ENCODE data around the gene PDK2. TPM values are rescaled to one million over a fixed set of nuclear protein-coding genes. Genes with fewer than 3 reads are reported as not detected.

The PDK2 gene
- total RNA-seq (10 to 100 TPM; 19.9 to 20.9 TPM), total RNA-seq (12.0 to 15.2 reads per million in 2 donors)

DNA sequence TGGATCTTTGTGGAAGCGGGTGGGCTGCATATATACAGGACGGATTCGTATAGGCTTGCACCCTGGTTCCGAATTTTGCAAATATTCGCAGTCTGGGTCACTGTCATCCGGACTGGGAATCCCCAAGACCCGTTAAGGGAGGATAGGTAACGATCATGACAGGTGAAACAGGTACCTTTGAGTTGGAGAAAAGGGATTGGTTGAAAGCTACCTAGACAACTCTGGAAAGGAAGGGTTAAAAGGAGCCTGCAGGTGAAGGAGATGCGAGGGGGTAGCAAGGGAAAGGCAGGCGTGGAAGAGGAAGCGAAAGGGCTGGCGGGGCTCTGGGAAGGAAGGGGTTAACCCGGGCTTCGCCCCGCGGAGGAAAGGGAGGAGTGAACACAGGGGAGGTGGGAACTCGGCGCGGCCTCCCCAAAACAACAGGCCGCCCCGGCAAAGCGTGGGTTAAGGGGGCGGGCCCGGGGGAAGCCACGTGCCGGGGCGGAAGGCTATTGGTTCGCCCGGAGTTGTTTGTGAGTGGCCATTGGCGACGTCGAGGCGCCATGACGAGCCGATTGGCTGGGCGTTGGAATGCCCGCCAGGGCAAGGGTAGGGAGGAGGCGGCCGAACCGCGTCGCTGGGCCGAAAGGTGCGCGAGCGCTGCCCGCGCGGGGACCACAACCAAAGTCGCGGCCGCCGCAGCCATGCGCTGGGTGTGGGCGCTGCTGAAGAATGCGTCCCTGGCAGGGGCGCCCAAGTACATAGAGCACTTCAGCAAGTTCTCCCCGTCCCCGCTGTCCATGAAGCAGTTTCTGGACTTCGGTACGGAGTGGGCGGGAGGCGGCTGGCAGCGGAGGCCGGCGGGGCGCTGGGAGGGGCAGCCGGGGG is at the start of gene PDK2:
PDK2 (plus strand) TSS at position 599 of the 867 bp plus-strand sequence; CDS start at position 684, 85 bp downstream.
- H3K4me3 Mint-ChIP-seq: peak within 1 kb of the TSS; percentile 98

DNA sequence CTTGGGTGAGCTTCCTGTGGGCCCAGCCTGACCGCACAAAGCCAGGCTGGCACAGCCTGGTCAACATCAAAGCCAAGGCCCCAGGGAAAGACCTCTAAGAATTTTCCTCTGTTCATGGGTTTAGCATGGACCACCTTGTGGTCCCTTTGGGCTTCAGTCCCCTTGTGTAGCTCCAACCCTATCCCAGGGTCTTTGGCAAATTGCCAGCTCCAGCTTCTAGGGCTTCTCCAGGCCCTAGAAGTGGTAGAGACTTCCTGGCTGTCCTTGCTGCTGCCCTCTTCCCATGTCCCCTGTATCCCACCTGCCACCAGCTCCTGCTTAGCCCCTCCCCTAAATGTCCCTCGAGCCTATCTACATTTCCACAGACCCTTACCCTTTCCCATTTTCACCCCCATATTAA is 49.0 kb upstream of the PDK2 start:
- H3K4me3 Mint-ChIP-seq: no peak overlapping the region
- no peaks in the 10 kb centered on the region for H3K36me3 Mint-ChIP-seq (ENCODE audit: low read depth)
- ATAC-seq (no peak), DNase-seq (no peak)
- H3K27me3 Mint-ChIP-seq: peaks cover 53% of the 10 kb centered on the region
- H3K9me3 ChIP-seq (ENCODE audit: control insufficient read depth, low read length, poor library complexity, severe bottlenecking): no peaks in the 10 kb centered on the region
- peaks cover 11% of the 10 kb centered on the region for H3K4me1 Mint-ChIP-seq
- H3K27ac Mint-ChIP-seq: no peak overlapping the region

More for the DNA sequence above, at the start of gene PDK2:
- no peaks in the 10 kb centered on the region for H3K9me3 ChIP-seq (ENCODE audit: control insufficient read depth, low read length, poor library complexity, severe bottlenecking)
- DNase-seq (peak; percentile 94 to 95 (median 95)), ATAC-seq (peak; percentile 96)
- Mint-ChIP-seq H3K27me3 (no peaks in the 10 kb centered on the region), H3K27ac (peak within 1 kb of the TSS; percentile 98), H3K36me3 (ENCODE audit: low read depth) (peaks cover 4% of the 10 kb centered on the region), H3K4me1 (peaks cover 35% of the 10 kb centered on the region)

- Mint-ChIP-seq H3K4me1 (peaks cover 15% of the 10 kb centered on the region), H3K27me3 (peaks cover 51% of the 10 kb centered on the region), H3K27ac (no peak overlapping the region), H3K36me3 (ENCODE audit: low read depth) (no peaks in the 10 kb centered on the region), H3K4me3 (no peak overlapping the region)
- DNase-seq (no peak), ATAC-seq (no peak)
- no peaks in the 10 kb centered on the region for H3K9me3 ChIP-seq (ENCODE audit: control insufficient read depth, low read length, poor library complexity, severe bottlenecking)
These were observed 48.5 kb upstream of the PDK2 start for GRCh38 chr17:50046667-50047066.

- DNase-seq: no peak
- no peak for ATAC-seq
- Mint-ChIP-seq H3K4me3 (no peak overlapping the region), H3K27me3 (peaks cover 47% of the 10 kb centered on the region), H3K4me1 (peaks cover 15% of the 10 kb centered on the region), H3K27ac (no peak overlapping the region), H3K36me3 (ENCODE audit: low read depth) (no peaks in the 10 kb centered on the region)
- no peaks in the 10 kb centered on the region for H3K9me3 ChIP-seq (ENCODE audit: control insufficient read depth, low read length, poor library complexity, severe bottlenecking)
These were observed 48.1 kb upstream of the PDK2 start for GRCh38 chr17:50047083-50047482.

DNA sequence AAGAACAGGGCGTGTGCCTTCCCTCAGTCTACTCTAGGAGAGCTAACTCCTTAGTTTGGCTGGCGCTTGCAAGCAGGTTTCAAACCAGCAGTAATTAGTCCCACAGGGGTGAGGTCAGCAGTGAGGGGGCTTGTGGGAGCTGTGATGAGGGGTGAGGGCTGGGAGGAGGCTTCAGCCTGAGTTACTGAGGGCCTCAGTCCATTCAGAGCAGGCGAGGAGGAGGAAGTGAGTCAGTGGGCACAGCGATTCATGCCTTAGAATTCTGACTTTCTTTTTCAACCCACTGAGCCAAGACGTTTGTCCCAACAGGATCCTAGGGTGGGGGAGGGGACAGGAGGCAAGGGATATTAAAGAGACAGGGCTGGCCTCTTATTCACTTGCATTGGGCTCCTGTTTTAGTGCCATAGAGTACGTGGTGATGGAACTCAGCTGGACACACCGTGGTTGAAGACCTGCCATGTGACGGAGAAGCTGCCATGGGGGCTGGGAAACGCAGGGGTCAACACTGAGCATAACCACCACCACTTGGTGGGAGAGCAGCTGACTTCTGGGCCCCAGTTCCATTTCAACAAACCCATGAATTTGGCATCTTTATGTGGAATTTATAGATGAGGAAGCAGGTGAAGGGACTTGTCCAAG is 47.5 kb upstream of the PDK2 start:
- no peak for ATAC-seq
- no peaks in the 10 kb centered on the region for H3K36me3 Mint-ChIP-seq (ENCODE audit: low read depth)
- no peaks in the 10 kb centered on the region for H3K9me3 ChIP-seq (ENCODE audit: control insufficient read depth, low read length, poor library complexity, severe bottlenecking)
- no peak overlapping the region for H3K4me3 Mint-ChIP-seq
- no peak overlapping the region for H3K27ac Mint-ChIP-seq
- H3K4me1 Mint-ChIP-seq: peaks cover 15% of the 10 kb centered on the region
- DNase-seq: no peak
- H3K27me3 Mint-ChIP-seq: peaks cover 44% of the 10 kb centered on the region

- H3K9me3 ChIP-seq (ENCODE audit: control insufficient read depth, low read length, poor library complexity, severe bottlenecking): no peaks in the 10 kb centered on the region
- Mint-ChIP-seq H3K4me3 (no peak overlapping the region), H3K4me1 (peaks cover 15% of the 10 kb centered on the region), H3K27ac (no peak overlapping the region), H3K27me3 (peaks cover 39% of the 10 kb centered on the region), H3K36me3 (ENCODE audit: low read depth) (no peaks in the 10 kb centered on the region)
- no peak for ATAC-seq
- DNase-seq: no peak
These were observed 46.9 kb upstream of the PDK2 start for GRCh38 chr17:50048146-50048720.

- Mint-ChIP-seq H3K36me3 (ENCODE audit: low read depth) (no peaks in the 10 kb centered on the region), H3K27ac (no peak overlapping the region), H3K4me1 (peaks cover 15% of the 10 kb centered on the region), H3K4me3 (no peak overlapping the region), H3K27me3 (peaks cover 36% of the 10 kb centered on the region)
- H3K9me3 ChIP-seq (ENCODE audit: control insufficient read depth, low read length, poor library complexity, severe bottlenecking): no peaks in the 10 kb centered on the region
- no peak for ATAC-seq
- DNase-seq: no peak
These were observed 46.2 kb upstream of the PDK2 start for GRCh38 chr17:50048988-50049387.

- Mint-ChIP-seq H3K27ac (no peak overlapping the region), H3K36me3 (ENCODE audit: low read depth) (no peaks in the 10 kb centered on the region), H3K4me1 (peaks cover 15% of the 10 kb centered on the region), H3K27me3 (peaks cover 29% of the 10 kb centered on the region), H3K4me3 (no peak overlapping the region)
- DNase-seq (no peak), ATAC-seq (no peak)
- H3K9me3 ChIP-seq (ENCODE audit: control insufficient read depth, low read length, poor library complexity, severe bottlenecking): no peaks in the 10 kb centered on the region
These were observed 45.5 kb upstream of the PDK2 start for GRCh38 chr17:50049636-50050035.

- peak overlapping the region; percentile 37 for H3K27ac Mint-ChIP-seq
- ATAC-seq: no peak
- H3K36me3 Mint-ChIP-seq (ENCODE audit: low read depth): no peaks in the 10 kb centered on the region
- peaks cover 20% of the 10 kb centered on the region for H3K4me1 Mint-ChIP-seq
- H3K27me3 Mint-ChIP-seq: peaks cover 27% of the 10 kb centered on the region
- H3K4me3 Mint-ChIP-seq: no peak overlapping the region
- DNase-seq: no peak
- H3K9me3 ChIP-seq (ENCODE audit: control insufficient read depth, low read length, poor library complexity, severe bottlenecking): no peaks in the 10 kb centered on the region
These were observed 44.6 kb upstream of the PDK2 start for GRCh38 chr17:50050431-50051032.

DNA sequence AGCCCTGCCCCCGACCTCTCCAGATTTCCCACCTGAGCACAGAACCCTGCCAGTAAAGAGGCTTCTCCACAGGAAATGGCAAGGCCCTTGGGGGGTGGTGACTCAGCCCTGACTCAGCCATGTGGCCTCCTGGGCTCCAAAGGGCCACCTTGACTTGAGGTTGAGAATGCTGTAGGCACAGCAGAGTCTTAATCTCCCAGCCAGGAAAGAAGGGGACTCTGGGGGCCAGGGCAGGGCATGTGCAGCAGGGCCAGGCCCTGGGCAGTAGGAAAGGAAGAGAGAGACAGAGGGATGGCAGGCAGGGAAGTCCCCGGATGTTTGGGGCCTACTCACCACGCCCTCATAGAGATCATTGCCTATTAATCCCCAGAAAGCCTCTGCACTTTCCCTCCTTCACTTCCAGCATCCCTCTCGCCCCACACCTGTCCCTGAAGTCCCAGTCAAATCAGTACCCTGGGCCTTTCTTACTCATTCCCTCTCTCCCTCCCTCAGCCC is 44.0 kb upstream of the PDK2 start:
- DNase-seq (no peak), ATAC-seq (no peak)
- peak overlapping the region; percentile 37 for H3K27ac Mint-ChIP-seq
- H3K9me3 ChIP-seq (ENCODE audit: control insufficient read depth, low read length, poor library complexity, severe bottlenecking): no peaks in the 10 kb centered on the region
- H3K4me1 Mint-ChIP-seq: peaks cover 20% of the 10 kb centered on the region
- no peak overlapping the region for H3K4me3 Mint-ChIP-seq
- H3K36me3 Mint-ChIP-seq (ENCODE audit: low read depth): no peaks in the 10 kb centered on the region
- H3K27me3 Mint-ChIP-seq: peaks cover 27% of the 10 kb centered on the region

DNA sequence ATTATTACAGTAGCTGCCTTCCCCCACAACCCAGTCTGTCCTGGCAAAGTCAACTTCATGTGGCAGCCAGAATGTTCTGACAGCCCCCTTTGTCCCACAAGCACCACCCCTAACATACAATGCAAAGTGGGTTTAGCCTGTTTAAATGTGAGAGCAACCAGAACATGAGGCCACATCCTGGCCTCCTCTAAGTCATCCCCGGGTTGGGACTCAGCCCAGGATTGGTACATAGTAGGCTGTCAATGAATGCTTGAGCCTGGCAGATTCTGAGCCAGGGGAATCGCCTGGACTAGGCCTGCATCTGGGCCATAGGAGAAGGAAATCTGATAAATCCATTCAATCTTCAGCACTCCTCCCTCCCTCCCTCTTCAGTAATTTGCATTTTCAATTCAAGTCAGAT is 43.5 kb upstream of the PDK2 start:
- peaks cover 24% of the 10 kb centered on the region for H3K27me3 Mint-ChIP-seq
- peak overlapping the region; percentile 37 for H3K27ac Mint-ChIP-seq
- DNase-seq (no peak), ATAC-seq (no peak)
- H3K4me1 Mint-ChIP-seq: peaks cover 22% of the 10 kb centered on the region
- H3K4me3 Mint-ChIP-seq: peak overlapping the region; percentile 36
- H3K9me3 ChIP-seq (ENCODE audit: control insufficient read depth, low read length, poor library complexity, severe bottlenecking): no peaks in the 10 kb centered on the region
- H3K36me3 Mint-ChIP-seq (ENCODE audit: low read depth): no peaks in the 10 kb centered on the region

DNA sequence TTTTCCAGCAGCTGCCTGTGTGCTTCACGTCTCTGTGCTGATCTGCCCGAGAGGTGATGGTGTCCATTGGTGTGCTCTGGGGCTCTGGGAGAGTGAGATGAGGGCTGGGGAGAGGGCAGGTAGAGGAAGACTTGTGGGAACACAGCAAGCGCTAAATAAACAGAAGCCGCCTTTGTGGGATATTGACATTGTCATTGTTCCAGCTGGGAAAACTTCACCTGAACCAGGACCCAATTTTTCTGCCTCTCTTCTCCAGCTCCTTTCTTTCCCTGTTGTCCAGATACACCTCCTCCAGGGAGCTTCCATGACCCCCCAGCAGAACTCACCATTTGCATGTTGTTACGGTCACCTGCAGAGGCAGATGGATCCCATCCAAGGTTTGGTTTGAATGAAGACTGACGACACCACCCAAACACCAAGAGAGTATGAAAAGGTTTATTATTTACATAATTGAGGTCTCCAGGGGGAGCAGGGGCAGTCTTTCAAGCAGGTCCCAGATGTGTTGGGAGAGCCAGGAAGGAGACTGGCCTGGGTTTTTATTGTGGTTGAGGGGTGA is 42.8 kb upstream of the PDK2 start:
- H3K27ac Mint-ChIP-seq: peak overlapping the region; percentile 27
- H3K9me3 ChIP-seq (ENCODE audit: control insufficient read depth, low read length, poor library complexity, severe bottlenecking): no peaks in the 10 kb centered on the region
- no peak overlapping the region for H3K4me3 Mint-ChIP-seq
- no peak for DNase-seq
- ATAC-seq: no peak
- H3K36me3 Mint-ChIP-seq (ENCODE audit: low read depth): no peaks in the 10 kb centered on the region
- peaks cover 17% of the 10 kb centered on the region for H3K27me3 Mint-ChIP-seq
- H3K4me1 Mint-ChIP-seq: peaks cover 28% of the 10 kb centered on the region

All from T-helper 17 cell (primary cell).